ENCODE measurements around the gene RTKN.

- no peak for TF ChIP-seq REST (IDR thresholded peaks at IDR 0.05; ENCODE audit: insufficient read depth in 1 of 2, low read depth in 2 of 2, low read length in 1 of 2)
- TF ChIP-seq, protein P1, sequence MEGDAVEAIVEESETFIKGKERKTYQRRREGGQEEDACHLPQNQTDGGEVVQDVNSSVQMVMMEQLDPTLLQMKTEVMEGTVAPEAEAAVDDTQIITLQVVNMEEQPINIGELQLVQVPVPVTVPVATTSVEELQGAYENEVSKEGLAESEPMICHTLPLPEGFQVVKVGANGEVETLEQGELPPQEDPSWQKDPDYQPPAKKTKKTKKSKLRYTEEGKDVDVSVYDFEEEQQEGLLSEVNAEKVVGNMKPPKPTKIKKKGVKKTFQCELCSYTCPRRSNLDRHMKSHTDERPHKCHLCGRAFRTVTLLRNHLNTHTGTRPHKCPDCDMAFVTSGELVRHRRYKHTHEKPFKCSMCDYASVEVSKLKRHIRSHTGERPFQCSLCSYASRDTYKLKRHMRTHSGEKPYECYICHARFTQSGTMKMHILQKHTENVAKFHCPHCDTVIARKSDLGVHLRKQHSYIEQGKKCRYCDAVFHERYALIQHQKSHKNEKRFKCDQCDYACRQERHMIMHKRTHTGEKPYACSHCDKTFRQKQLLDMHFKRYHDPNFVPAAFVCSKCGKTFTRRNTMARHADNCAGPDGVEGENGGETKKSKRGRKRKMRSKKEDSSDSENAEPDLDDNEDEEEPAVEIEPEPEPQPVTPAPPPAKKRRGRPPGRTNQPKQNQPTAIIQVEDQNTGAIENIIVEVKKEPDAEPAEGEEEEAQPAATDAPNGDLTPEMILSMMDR (IDR thresholded peaks at IDR 0.05) = no peak
Observed at GRCh38 chr2:74471332-74472065, 29.8 kb upstream of the RTKN start.

Measured in Panc1 (cell line).